ENCODE data around the gene DAP.

DNA sequence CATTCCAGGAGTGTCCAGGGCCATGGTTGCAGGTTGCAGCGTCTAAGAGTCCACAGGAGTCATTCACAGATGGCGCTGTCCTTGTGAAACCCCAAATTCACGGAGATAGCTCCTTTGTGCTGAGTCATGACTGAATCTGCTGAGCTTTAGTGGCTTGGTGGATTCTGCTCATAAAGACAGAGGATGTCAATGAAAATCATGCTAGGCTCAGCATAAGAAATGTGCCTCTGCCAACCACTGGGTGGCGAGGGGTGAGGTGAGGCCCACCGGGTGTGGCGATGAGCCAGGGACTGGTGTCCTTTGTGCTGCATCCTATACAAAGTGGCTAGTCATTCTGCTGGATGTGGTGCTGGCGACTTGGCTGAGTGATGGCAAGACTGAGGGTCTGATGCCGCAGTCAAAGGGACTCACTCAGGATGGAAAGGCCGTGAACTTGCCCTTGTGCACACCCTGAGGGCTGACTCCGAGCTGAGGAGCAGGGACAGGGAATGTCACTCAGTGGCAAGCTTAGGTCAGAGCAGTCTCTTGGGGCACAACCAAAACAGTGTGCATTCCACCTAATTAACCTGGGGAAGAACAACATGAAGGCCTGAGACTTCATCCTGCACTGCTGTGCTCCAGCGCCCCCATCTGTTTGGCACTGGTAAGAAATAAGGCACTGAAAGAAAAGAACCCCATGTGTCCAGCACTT lies 71.5 kb downstream of the DAP start:
- TF ChIP-seq POLR2A (IDR thresholded peaks at IDR 0.05): no peak
- TF ChIP-seq, protein P1, sequence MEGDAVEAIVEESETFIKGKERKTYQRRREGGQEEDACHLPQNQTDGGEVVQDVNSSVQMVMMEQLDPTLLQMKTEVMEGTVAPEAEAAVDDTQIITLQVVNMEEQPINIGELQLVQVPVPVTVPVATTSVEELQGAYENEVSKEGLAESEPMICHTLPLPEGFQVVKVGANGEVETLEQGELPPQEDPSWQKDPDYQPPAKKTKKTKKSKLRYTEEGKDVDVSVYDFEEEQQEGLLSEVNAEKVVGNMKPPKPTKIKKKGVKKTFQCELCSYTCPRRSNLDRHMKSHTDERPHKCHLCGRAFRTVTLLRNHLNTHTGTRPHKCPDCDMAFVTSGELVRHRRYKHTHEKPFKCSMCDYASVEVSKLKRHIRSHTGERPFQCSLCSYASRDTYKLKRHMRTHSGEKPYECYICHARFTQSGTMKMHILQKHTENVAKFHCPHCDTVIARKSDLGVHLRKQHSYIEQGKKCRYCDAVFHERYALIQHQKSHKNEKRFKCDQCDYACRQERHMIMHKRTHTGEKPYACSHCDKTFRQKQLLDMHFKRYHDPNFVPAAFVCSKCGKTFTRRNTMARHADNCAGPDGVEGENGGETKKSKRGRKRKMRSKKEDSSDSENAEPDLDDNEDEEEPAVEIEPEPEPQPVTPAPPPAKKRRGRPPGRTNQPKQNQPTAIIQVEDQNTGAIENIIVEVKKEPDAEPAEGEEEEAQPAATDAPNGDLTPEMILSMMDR (IDR thresholded peaks at IDR 0.05): no peak
